ENCODE results near the gene SNAPC2. TPM values are rescaled to one million over a fixed set of nuclear protein-coding genes. Genes with fewer than 3 reads are reported as not detected.

SNAPC2 gene
- total RNA-seq, 2 experiments from 2014 or later = 9.9 to 10.9 TPM

- Histone ChIP-seq H3K4me1 (ENCODE audit: insufficient read depth, low read length) (peaks cover 32% of the 10 kb centered on the region), H3K36me3 (ENCODE audit: insufficient read depth, low read length) (peaks cover 8% of the 10 kb centered on the region), H3K9me3 (ENCODE audit: control insufficient read depth in 1 of 2, insufficient read depth in 1 of 2, low read length in 2 of 2) (no peaks in the 10 kb centered on the region), H3K27ac (ENCODE audit: low read depth in 1 of 2, low read length in 2 of 2) (no peak overlapping the region), H3K4me3 (ENCODE audit: low read length) (no peak overlapping the region), H3K27me3 (ENCODE audit: control insufficient read depth in 1 of 2, insufficient read depth in 2 of 2, low read length in 2 of 2) (no peaks in the 10 kb centered on the region)
- ATAC-seq (ENCODE audit: poor library complexity) = no peak
- ChIA-PET POLR2A (interaction anchor here (1.4 kb wide), 1 partner anchor 20 kb away, joined by 3 read pairs; no protein-coding TSS in a partner anchor), CTCF (interaction anchor here (1.6 to 3.5 kb wide), 2 partner anchors 16 to 32 kb away, joined by 10 to 22 read pairs; no protein-coding TSS in a partner anchor)
- intact Hi-C loops (cut with DNase I, micrococcal nuclease) = loop anchor here in 1 of 2 experiments (5.0 to 10.0 kb wide), 2 partner anchors 41 to 367 kb away; partner anchors contain the start of genes PNPLA6 and TIMM44
- TF ChIP-seq, protein P1, sequence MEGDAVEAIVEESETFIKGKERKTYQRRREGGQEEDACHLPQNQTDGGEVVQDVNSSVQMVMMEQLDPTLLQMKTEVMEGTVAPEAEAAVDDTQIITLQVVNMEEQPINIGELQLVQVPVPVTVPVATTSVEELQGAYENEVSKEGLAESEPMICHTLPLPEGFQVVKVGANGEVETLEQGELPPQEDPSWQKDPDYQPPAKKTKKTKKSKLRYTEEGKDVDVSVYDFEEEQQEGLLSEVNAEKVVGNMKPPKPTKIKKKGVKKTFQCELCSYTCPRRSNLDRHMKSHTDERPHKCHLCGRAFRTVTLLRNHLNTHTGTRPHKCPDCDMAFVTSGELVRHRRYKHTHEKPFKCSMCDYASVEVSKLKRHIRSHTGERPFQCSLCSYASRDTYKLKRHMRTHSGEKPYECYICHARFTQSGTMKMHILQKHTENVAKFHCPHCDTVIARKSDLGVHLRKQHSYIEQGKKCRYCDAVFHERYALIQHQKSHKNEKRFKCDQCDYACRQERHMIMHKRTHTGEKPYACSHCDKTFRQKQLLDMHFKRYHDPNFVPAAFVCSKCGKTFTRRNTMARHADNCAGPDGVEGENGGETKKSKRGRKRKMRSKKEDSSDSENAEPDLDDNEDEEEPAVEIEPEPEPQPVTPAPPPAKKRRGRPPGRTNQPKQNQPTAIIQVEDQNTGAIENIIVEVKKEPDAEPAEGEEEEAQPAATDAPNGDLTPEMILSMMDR (IDR thresholded peaks at IDR 0.05) = no peak
- no peak overlapping the region for H3K4me3 Mint-ChIP-seq
- H3K4me1 Mint-ChIP-seq (ENCODE audit: low read depth) = peaks cover 26% of the 10 kb centered on the region
- no peak for DNase-seq
- peaks cover 6% of the 10 kb centered on the region for H3K27me3 Mint-ChIP-seq
- no peaks in the 10 kb centered on the region for H3K9me3 Mint-ChIP-seq
- no peak overlapping the region for H3K27ac Mint-ChIP-seq
- H3K36me3 Mint-ChIP-seq (ENCODE audit: low read depth) = peaks cover 20% of the 10 kb centered on the region
These were observed 18.8 kb upstream of the SNAPC2 start for GRCh38 chr19:7901337-7901736.

DNA sequence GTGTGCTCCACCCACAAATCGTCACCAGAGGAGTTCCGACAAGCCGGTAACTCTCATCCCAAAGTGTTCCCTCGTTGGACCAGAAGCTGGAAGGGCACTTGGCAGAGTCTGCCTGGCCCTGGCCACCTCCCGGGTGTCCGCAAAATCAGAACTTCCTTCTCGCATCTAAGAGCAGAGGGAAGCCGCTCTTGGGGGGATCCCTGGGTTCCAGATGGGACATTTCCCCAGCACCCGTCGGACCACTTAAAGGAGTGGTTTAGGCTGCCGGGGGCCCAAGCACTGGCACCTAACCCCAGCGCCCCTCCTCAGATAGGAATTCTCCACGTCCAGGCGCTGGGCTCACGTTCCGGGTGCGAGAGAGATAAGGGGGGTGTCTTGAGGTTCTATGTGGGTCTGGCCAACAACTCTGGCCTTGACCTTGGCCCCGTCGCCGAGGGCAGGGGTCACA, 17.3 kb upstream of the SNAPC2 start:
- H3K36me3 Mint-ChIP-seq (ENCODE audit: low read depth) = peaks cover 20% of the 10 kb centered on the region

GRCh38 chr19:7903244-7904073, 16.7 kb upstream of the SNAPC2 start, which contains the start of gene MAP2K7:
Gene MAP2K7 (plus strand): TSS chr19:7903877. CDS start chr19:7903945, 68 bp downstream.
- H3K36me3 ChIP-seq (ENCODE audit: insufficient read depth, low read length) = peaks cover 24% of the 10 kb centered on the region
- H3K36me3 Mint-ChIP-seq (ENCODE audit: low read depth) = peaks cover 23% of the 10 kb centered on the region
- H3K27ac ChIP-seq (ENCODE audit: low read depth in 1 of 2, low read length in 2 of 2) = peak within 1 kb of the TSS; percentile 68 to 87
- no peaks in the 10 kb centered on the region for H3K9me3 Mint-ChIP-seq
- H3K4me3 Mint-ChIP-seq = peak within 1 kb of the TSS; percentile 92
- POLR2A ChIA-PET = interaction anchor here (0.5 to 2.2 kb wide), 21 partner anchors 8 to 554 kb away, joined by 3 to 116 read pairs (median 3); partner anchors contain the start of genes ARHGEF18, PET100, PNPLA6 and SNAPC2
- DNase-seq = peak; percentile 100
- ATAC-seq (ENCODE audit: poor library complexity) = peak; percentile 87
- H3K4me3 ChIP-seq (ENCODE audit: low read length) = peak within 1 kb of the TSS; percentile 85
- no peaks in the 10 kb centered on the region for H3K9me3 ChIP-seq (ENCODE audit: control insufficient read depth in 1 of 2, insufficient read depth in 1 of 2, low read length in 2 of 2)
- peaks cover 48% of the 10 kb centered on the region for H3K4me1 ChIP-seq (ENCODE audit: insufficient read depth, low read length)
- H3K4me1 Mint-ChIP-seq (ENCODE audit: low read depth) = peaks cover 26% of the 10 kb centered on the region
- intact Hi-C loops (cut with DNase I, micrococcal nuclease) = loop anchor here in 1 of 2 experiments (1.0 to 10.0 kb wide), 4 partner anchors 17 to 369 kb away; partner anchors contain the start of genes PNPLA6, SNAPC2 and TIMM44
- CTCF ChIA-PET = interaction anchor here (0.6 to 3.5 kb wide), 13 partner anchors 12 to 1543 kb away, joined by 3 to 26 read pairs (median 4); partner anchors contain the start of genes PRR36, SNAPC2, TIMM44 and TRAPPC5
- TF ChIP-seq, protein P1 (IDR thresholded peaks at IDR 0.05) = peak; percentile 73
- no peaks in the 10 kb centered on the region for H3K27me3 ChIP-seq (ENCODE audit: control insufficient read depth in 1 of 2, insufficient read depth in 2 of 2, low read length in 2 of 2)
- peaks cover 6% of the 10 kb centered on the region for H3K27me3 Mint-ChIP-seq
- H3K27ac Mint-ChIP-seq = peak within 1 kb of the TSS; percentile 89

More for the DNA sequence above, 17.3 kb upstream of the SNAPC2 start:
- H3K27me3 Mint-ChIP-seq = peaks cover 6% of the 10 kb centered on the region
- H3K9me3 ChIP-seq (ENCODE audit: control insufficient read depth in 1 of 2, insufficient read depth in 1 of 2, low read length in 2 of 2) = no peaks in the 10 kb centered on the region
- peak overlapping the region; percentile 71 for H3K4me3 ChIP-seq (ENCODE audit: low read length)
- TF ChIP-seq, protein P1 (IDR thresholded peaks at IDR 0.05) = no peak
- DNase-seq (no peak), ATAC-seq (ENCODE audit: poor library complexity) (no peak)
- peak overlapping the region; percentile 44 to 56 for H3K27ac ChIP-seq (ENCODE audit: low read depth in 1 of 2, low read length in 2 of 2)
- peaks cover 43% of the 10 kb centered on the region for H3K4me1 ChIP-seq (ENCODE audit: insufficient read depth, low read length)
- CTCF ChIA-PET = interaction anchor here (1.0 to 3.5 kb wide), 5 partner anchors 15 to 222 kb away, joined by 4 to 26 read pairs (median 10); partner anchors contain the start of gene TRAPPC5
- H3K36me3 ChIP-seq (ENCODE audit: insufficient read depth, low read length) = peaks cover 19% of the 10 kb centered on the region
- H3K27me3 ChIP-seq (ENCODE audit: control insufficient read depth in 1 of 2, insufficient read depth in 2 of 2, low read length in 2 of 2) = no peaks in the 10 kb centered on the region
- H3K4me1 Mint-ChIP-seq (ENCODE audit: low read depth) = peaks cover 26% of the 10 kb centered on the region
- no peaks in the 10 kb centered on the region for H3K9me3 Mint-ChIP-seq
- intact Hi-C loops (cut with DNase I, micrococcal nuclease) = loop anchor here in 1 of 2 experiments (2.0 to 10.0 kb wide), 3 partner anchors 30 to 368 kb away; partner anchors contain the start of genes PNPLA6 and TIMM44
- H3K4me3 Mint-ChIP-seq = peak overlapping the region; percentile 92
- peak overlapping the region; percentile 89 for H3K27ac Mint-ChIP-seq
- POLR2A ChIA-PET = interaction anchor here (0.5 to 2.2 kb wide), 17 partner anchors 9 to 554 kb away, joined by 3 to 116 read pairs (median 3); partner anchors contain the start of genes ARHGEF18, PET100, PNPLA6 and SNAPC2
